Measurements from ENCODE around the gene CTNND2.

- TF ChIP-seq E2F4 (CRISPR knock-in tag; IDR thresholded peaks at IDR 0.05; ENCODE audit: low read depth) (no peak), CTCF (IDR thresholded peaks at IDR 0.05 in 2 of 3, conservative IDR thresholded peaks at IDR 0.05 in 1 of 3; ENCODE audit: insufficient read depth in 2 of 3, low read depth in 1 of 3, low read length in 3 of 3) (no peak), ZNF668 (CRISPR knock-in tag; IDR thresholded peaks at IDR 0.05) (no peak), RNF2 (IDR thresholded peaks at IDR 0.05) (no peak)
These were observed 313.8 kb downstream of the CTNND2 start for GRCh38 chr5:11590475-11590874.

Data from K562 (cell line).